ENCODE measurements around the gene TAS1R1. TPM values are rescaled to one million over a fixed set of nuclear protein-coding genes. Genes with fewer than 3 reads are reported as not detected.
"Not testable (repeated sequence)": the region's sequence is repeated elsewhere in the genome, so short reads cannot be mapped to it uniquely, and the experiment has no call there.

The TAS1R1 gene
- total RNA-seq, 2 donors from 2014 or later = not detected

DNA sequence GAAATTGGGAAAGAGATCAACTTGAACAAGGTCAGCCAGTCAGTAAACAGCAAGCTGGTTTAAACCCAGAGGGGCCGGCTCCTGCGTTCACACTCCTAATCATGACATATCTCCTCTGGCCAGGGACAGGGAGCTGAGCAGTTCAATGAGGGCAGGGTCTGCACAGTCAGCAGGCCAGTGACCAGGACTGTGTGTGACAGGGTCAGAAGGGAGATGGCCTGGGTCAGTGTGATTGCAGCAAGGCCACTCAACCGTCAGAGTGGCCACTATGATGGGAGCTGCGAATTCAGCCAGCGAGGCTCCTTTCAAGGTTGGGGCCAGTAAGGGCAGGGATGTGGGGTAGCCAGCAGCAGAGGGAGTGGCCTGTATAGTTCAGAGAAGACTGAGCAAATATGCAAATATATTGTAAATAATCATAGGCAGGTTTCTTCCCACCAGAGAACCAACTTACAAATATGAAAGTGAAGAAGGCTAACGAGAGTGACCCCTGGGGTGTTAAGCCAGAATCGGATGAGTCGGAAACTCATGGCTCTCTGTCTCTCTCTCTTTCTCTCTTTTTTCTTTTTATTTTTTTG lies 20.8 kb upstream of the TAS1R1 start:
- H3K36me3 Mint-ChIP-seq (ENCODE audit: insufficient read depth in 2 of 2) = peaks cover 3 to 14% of the 10 kb centered on the region in 2 donors
- no peaks in the 10 kb centered on the region for H3K9me3 Mint-ChIP-seq
- no peaks in the 10 kb centered on the region for H3K4me1 Mint-ChIP-seq (ENCODE audit: low read depth)
- H3K4me3 Mint-ChIP-seq = no peak overlapping the region
- ATAC-seq (replicated peaks in 1 of 2) = no peak
- H3K27me3 Mint-ChIP-seq (ENCODE audit: low read depth) = no peaks in the 10 kb centered on the region
- H3K27ac Mint-ChIP-seq = no peak overlapping the region
- DNase-seq = no peak

DNA sequence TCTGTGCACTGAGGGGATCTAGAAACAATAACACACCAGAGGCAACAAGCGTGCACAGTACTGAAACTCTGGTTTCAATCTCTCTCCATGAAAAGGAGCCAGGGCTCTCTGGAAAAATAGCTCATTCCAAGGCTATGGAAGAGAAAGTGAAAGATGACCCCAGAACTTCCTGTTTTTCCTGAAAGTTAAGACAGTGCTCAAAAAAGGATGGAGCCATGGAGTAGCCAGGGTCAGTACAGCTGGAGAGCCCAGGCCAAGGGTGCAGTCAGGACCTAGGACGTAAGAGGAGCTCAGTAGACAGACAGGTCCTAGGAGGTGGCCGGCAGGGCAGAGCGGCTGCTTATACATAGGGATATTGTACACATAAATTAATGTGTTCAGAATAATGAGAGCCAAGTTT lies 19.9 kb upstream of the TAS1R1 start:
- no peak for DNase-seq
- H3K27ac Mint-ChIP-seq = peak overlapping the region; percentile 20

GRCh38 chr1:6536291-6536690 lies 18.8 kb upstream of the TAS1R1 start:
- H3K27me3 Mint-ChIP-seq (ENCODE audit: low read depth) = no peaks in the 10 kb centered on the region
- H3K4me1 Mint-ChIP-seq (ENCODE audit: low read depth) = no peaks in the 10 kb centered on the region
- no peak for ATAC-seq (replicated peaks in 1 of 2)
- no peak overlapping the region for H3K27ac Mint-ChIP-seq
- no peak for DNase-seq
- H3K4me3 Mint-ChIP-seq = no peak overlapping the region
- H3K36me3 Mint-ChIP-seq (ENCODE audit: insufficient read depth in 2 of 2) = peaks cover 3 to 15% of the 10 kb centered on the region in 2 donors
- H3K9me3 Mint-ChIP-seq = no peaks in the 10 kb centered on the region

More for the DNA sequence above, 19.9 kb upstream of the TAS1R1 start:
- H3K4me1 Mint-ChIP-seq (ENCODE audit: low read depth) = no peaks in the 10 kb centered on the region
- peaks cover 3 to 16% of the 10 kb centered on the region in 2 donors for H3K36me3 Mint-ChIP-seq (ENCODE audit: insufficient read depth in 2 of 2)
- H3K27me3 Mint-ChIP-seq (ENCODE audit: low read depth) = no peaks in the 10 kb centered on the region
- H3K9me3 Mint-ChIP-seq = no peaks in the 10 kb centered on the region
- no peak for ATAC-seq (replicated peaks in 1 of 2)
- H3K4me3 Mint-ChIP-seq = no peak overlapping the region

- peak overlapping the region; percentile 48 for H3K27ac Mint-ChIP-seq
- no peaks in the 10 kb centered on the region for H3K4me1 Mint-ChIP-seq (ENCODE audit: low read depth)
- H3K4me3 Mint-ChIP-seq = no peak overlapping the region
- no peak for DNase-seq
- H3K9me3 Mint-ChIP-seq = no peaks in the 10 kb centered on the region
- H3K27me3 Mint-ChIP-seq (ENCODE audit: low read depth) = no peaks in the 10 kb centered on the region
- no peak for ATAC-seq (replicated peaks in 1 of 2)
- H3K36me3 Mint-ChIP-seq (ENCODE audit: insufficient read depth in 2 of 2) = peaks cover 2 to 9% of the 10 kb centered on the region in 2 donors
Observed at GRCh38 chr1:6538956-6539355, 16.2 kb upstream of the TAS1R1 start.

- peak overlapping the region; percentile 82 for H3K27ac Mint-ChIP-seq
- no peaks in the 10 kb centered on the region for H3K9me3 Mint-ChIP-seq
- no peak overlapping the region for H3K4me3 Mint-ChIP-seq
- no peak for DNase-seq
- peaks cover 32% of the 10 kb centered on the region for H3K4me1 Mint-ChIP-seq (ENCODE audit: low read depth)
- peak; percentile 64 to 78 for ATAC-seq (replicated peaks in 1 of 2)
- peaks cover 5 to 27% of the 10 kb centered on the region in 2 donors for H3K36me3 Mint-ChIP-seq (ENCODE audit: insufficient read depth in 2 of 2)
- H3K27me3 Mint-ChIP-seq (ENCODE audit: low read depth) = no peaks in the 10 kb centered on the region
Observed at GRCh38 chr1:6544831-6545230, 10.3 kb upstream of the TAS1R1 start.

GRCh38 chr1:6545276-6546112 lies 9.6 kb upstream of the TAS1R1 start:
- Mint-ChIP-seq H3K4me1 (ENCODE audit: low read depth) (peaks cover 32% of the 10 kb centered on the region), H3K27me3 (ENCODE audit: low read depth) (no peaks in the 10 kb centered on the region), H3K36me3 (ENCODE audit: insufficient read depth in 2 of 2) (peaks cover 5 to 31% of the 10 kb centered on the region in 2 donors), H3K9me3 (no peaks in the 10 kb centered on the region), H3K4me3 (peak overlapping the region; percentile 17 to 25), H3K27ac (peak overlapping the region; percentile 82)
- DNase-seq (no peak), ATAC-seq (replicated peaks in 1 of 2) (peak; percentile 24 to 50)

GRCh38 chr1:6546326-6546725 lies 8.8 kb upstream of the TAS1R1 start:
- Mint-ChIP-seq H3K27ac (peak overlapping the region; percentile 44), H3K27me3 (ENCODE audit: low read depth) (no peaks in the 10 kb centered on the region), H3K36me3 (ENCODE audit: insufficient read depth in 2 of 2) (peaks cover 5 to 29% of the 10 kb centered on the region in 2 donors), H3K9me3 (no peaks in the 10 kb centered on the region), H3K4me3 (peak overlapping the region in 1 of 2 donors; percentile 3), H3K4me1 (ENCODE audit: low read depth) (peaks cover 32% of the 10 kb centered on the region)
- no peak for ATAC-seq (replicated peaks in 1 of 2)
- no peak for DNase-seq

- no peak overlapping the region for H3K4me3 Mint-ChIP-seq
- no peaks in the 10 kb centered on the region for H3K27me3 Mint-ChIP-seq (ENCODE audit: low read depth)
- H3K9me3 Mint-ChIP-seq = no peaks in the 10 kb centered on the region
- H3K27ac Mint-ChIP-seq = peak overlapping the region; percentile 44
- ATAC-seq (replicated peaks in 1 of 2) = no peak
- DNase-seq = no peak
- H3K4me1 Mint-ChIP-seq (ENCODE audit: low read depth) = peaks cover 37% of the 10 kb centered on the region
- peaks cover 5 to 26% of the 10 kb centered on the region in 2 donors for H3K36me3 Mint-ChIP-seq (ENCODE audit: insufficient read depth in 2 of 2)
Observed at GRCh38 chr1:6547301-6547700, 7.8 kb upstream of the TAS1R1 start.

- Mint-ChIP-seq H3K36me3 (ENCODE audit: insufficient read depth in 2 of 2) (peaks cover 0 to 3% of the 10 kb centered on the region in 2 donors), H3K27ac (peak within 1 kb of the TSS; percentile 72), H3K4me1 (ENCODE audit: low read depth) (peaks cover 16% of the 10 kb centered on the region), H3K27me3 (ENCODE audit: low read depth) (no peaks in the 10 kb centered on the region), H3K4me3 (peak within 1 kb of the TSS; percentile 86 to 87), H3K9me3 (no peaks in the 10 kb centered on the region)
- DNase-seq = peak; percentile 96 to 97
- ATAC-seq (replicated peaks in 1 of 2) = peak; percentile 99
Observed at GRCh38 chr1:6554031-6554906, 838 bp upstream of the TAS1R1 start, which contains the start of gene NOL9. TSS of gene NOL9 (minus strand) at chr1:6554513. CDS start at chr1:6554502, 11 bp downstream.

DNA sequence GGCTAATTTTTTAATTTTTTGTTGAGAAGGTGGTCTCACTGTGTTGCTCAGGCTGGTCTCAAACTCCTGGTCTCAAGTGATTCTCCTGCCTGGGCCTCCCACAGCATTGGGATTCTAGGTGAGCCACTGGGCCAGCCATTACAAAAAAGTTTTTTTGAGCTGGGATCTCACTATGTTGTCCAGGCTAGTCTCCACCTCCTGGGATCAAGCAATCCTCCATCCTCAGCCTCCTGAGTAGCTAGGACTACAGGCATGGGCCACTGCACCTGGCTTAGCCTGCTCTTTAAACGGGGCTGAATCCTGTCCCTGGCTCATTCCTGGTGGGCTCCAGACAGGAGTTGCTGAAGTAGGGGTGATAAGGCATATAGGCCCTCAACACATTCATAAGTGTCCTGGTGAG lies 2.5 kb downstream of the TAS1R1 start:
- Mint-ChIP-seq H3K9me3 (no peaks in the 10 kb centered on the region), H3K4me1 (ENCODE audit: low read depth) (peaks cover 8% of the 10 kb centered on the region), H3K27ac (no peak overlapping the region), H3K27me3 (ENCODE audit: low read depth) (no peaks in the 10 kb centered on the region), H3K4me3 (no peak overlapping the region), H3K36me3 (ENCODE audit: insufficient read depth in 2 of 2) (no peaks in the 10 kb centered on the region)
- DNase-seq (no peak), ATAC-seq (replicated peaks in 1 of 2) (no peak)

DNA sequence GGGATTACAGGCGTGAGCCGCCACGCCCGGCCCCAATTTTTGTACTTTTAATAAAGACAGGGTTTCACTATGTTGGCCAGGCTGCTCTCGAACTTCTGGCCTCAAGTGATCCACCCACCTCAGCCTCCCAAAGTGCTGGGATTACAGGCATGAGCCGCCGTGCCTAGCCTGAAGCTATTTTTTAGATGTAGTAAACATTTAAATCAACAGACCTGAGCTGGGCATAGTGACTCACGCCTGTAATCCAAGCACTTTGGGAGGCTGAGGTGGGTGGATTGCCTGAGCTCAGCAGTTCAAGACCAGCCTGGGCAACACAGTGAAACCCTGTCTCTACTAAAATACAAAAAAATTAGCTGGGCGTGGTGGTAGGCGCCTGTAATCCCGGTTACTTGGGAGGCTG lies 4.1 kb downstream of the TAS1R1 start:
- not testable (repeated sequence) for H3K27ac Mint-ChIP-seq; H3K4me1 Mint-ChIP-seq (ENCODE audit: low read depth); H3K36me3 Mint-ChIP-seq (ENCODE audit: insufficient read depth in 2 of 2); H3K4me3 Mint-ChIP-seq; H3K27me3 Mint-ChIP-seq (ENCODE audit: low read depth); ATAC-seq (replicated peaks in 1 of 2); H3K9me3 Mint-ChIP-seq; DNase-seq

DNA sequence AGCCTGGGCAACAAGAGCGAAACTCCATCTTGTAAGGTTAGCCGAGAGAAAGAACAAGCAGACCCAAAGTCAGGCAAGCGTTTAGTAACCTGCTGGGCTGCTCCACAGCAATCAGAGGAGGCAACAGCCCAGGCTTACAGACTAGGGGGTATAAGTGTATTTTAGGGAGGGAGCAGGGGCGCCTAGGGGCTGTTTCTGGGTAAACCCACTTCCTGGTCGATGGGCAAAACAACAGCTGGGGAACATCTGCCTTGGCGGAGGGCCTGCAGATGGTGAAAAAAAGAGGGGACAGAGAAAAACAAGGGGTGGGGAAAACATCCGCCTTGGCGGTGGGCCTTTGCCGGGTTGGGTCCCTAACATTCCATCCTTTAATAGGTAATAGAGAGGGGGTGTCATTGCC lies 5.2 kb downstream of the TAS1R1 start:
- ATAC-seq (replicated peaks in 1 of 2) (no peak), DNase-seq (no peak)
- H3K36me3 Mint-ChIP-seq (ENCODE audit: insufficient read depth in 2 of 2) = no peaks in the 10 kb centered on the region

GRCh38 chr1:6569033-6569432 lies 13.9 kb downstream of the TAS1R1 start:
- H3K4me3 Mint-ChIP-seq = no peak overlapping the region
- ATAC-seq (replicated peaks in 1 of 2) (no peak), DNase-seq (no peak)
- peaks cover 7% of the 10 kb centered on the region for H3K4me1 Mint-ChIP-seq (ENCODE audit: low read depth)
- peaks cover 2 to 3% of the 10 kb centered on the region in 2 donors for H3K9me3 Mint-ChIP-seq
- H3K27me3 Mint-ChIP-seq (ENCODE audit: low read depth) = no peaks in the 10 kb centered on the region
- no peaks in the 10 kb centered on the region for H3K36me3 Mint-ChIP-seq (ENCODE audit: insufficient read depth in 2 of 2)
- no peak overlapping the region for H3K27ac Mint-ChIP-seq

More for the DNA sequence above, 5.2 kb downstream of the TAS1R1 start:
- Mint-ChIP-seq H3K4me1 (ENCODE audit: low read depth) (no peaks in the 10 kb centered on the region), H3K27ac (no peak overlapping the region), H3K9me3 (no peaks in the 10 kb centered on the region), H3K4me3 (no peak overlapping the region), H3K27me3 (ENCODE audit: low read depth) (no peaks in the 10 kb centered on the region)

Data from activated T-cell treated with anti-CD3 and anti-CD28 coated beads, Interleukin-2, amount 50 U/mL, for 72 hours (primary cell).